Measurements from ENCODE around the gene SBF2.

The SBF2 gene

GRCh38 chr11:9790703-9791102 lies 503.3 kb downstream of the SBF2 start:
- no peaks in the 10 kb centered on the region for H3K27me3 ChIP-seq (replicated peaks; ENCODE audit: insufficient read depth, low read length)
- H3K9me2 ChIP-seq (replicated peaks; ENCODE audit: insufficient read depth, low read length): no peaks in the 10 kb centered on the region
- H3K36me3 ChIP-seq (replicated peaks; ENCODE audit: insufficient read depth, low read length): no peaks in the 10 kb centered on the region
- H3K9ac ChIP-seq (ENCODE audit: low read length): no peak overlapping the region
- H2AFZ ChIP-seq (ENCODE audit: low read length): no peak overlapping the region
- no peaks in the 10 kb centered on the region for H4K20me1 ChIP-seq (ENCODE audit: insufficient read depth, low read length)
- H3K27ac ChIP-seq (ENCODE audit: low read length): no peak overlapping the region
- no peaks in the 10 kb centered on the region for H3K9me3 ChIP-seq (replicated peaks; ENCODE audit: insufficient read depth, low read length)
- TF ChIP-seq, protein P1, sequence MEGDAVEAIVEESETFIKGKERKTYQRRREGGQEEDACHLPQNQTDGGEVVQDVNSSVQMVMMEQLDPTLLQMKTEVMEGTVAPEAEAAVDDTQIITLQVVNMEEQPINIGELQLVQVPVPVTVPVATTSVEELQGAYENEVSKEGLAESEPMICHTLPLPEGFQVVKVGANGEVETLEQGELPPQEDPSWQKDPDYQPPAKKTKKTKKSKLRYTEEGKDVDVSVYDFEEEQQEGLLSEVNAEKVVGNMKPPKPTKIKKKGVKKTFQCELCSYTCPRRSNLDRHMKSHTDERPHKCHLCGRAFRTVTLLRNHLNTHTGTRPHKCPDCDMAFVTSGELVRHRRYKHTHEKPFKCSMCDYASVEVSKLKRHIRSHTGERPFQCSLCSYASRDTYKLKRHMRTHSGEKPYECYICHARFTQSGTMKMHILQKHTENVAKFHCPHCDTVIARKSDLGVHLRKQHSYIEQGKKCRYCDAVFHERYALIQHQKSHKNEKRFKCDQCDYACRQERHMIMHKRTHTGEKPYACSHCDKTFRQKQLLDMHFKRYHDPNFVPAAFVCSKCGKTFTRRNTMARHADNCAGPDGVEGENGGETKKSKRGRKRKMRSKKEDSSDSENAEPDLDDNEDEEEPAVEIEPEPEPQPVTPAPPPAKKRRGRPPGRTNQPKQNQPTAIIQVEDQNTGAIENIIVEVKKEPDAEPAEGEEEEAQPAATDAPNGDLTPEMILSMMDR (IDR thresholded peaks at IDR 0.05; ENCODE audit: low read length): no peak
- TF ChIP-seq EZH2 (optimal IDR thresholded peaks at IDR 0.05; ENCODE audit: low read depth, low read length) (no peak), EZH2phosphoT487 (IDR thresholded peaks at IDR 0.05; ENCODE audit: low read length) (no peak)
- H3K4me2 ChIP-seq (ENCODE audit: low read depth, low read length): no peak overlapping the region
- no peaks in the 10 kb centered on the region for H3K79me2 ChIP-seq (ENCODE audit: low read length)
- H3F3A ChIP-seq (ENCODE audit: insufficient read depth, low read length): no peaks in the 10 kb centered on the region
- no peaks in the 10 kb centered on the region for H3K4me1 ChIP-seq (ENCODE audit: low read length)
- no peak for DNase-seq
- no peak overlapping the region for H3K4me3 ChIP-seq (ENCODE audit: low read length)

GRCh38 chr11:9789910-9790309 lies 504.1 kb downstream of the SBF2 start:
- TF ChIP-seq, protein P1 (IDR thresholded peaks at IDR 0.05; ENCODE audit: low read length): no peak
- TF ChIP-seq EZH2phosphoT487 (IDR thresholded peaks at IDR 0.05; ENCODE audit: low read length) (no peak), EZH2 (optimal IDR thresholded peaks at IDR 0.05; ENCODE audit: low read depth, low read length) (no peak)
- H3K9ac ChIP-seq (ENCODE audit: low read length): no peak overlapping the region
- no peak for DNase-seq
- no peaks in the 10 kb centered on the region for H3K27me3 ChIP-seq (replicated peaks; ENCODE audit: insufficient read depth, low read length)
- no peaks in the 10 kb centered on the region for H3K9me3 ChIP-seq (replicated peaks; ENCODE audit: insufficient read depth, low read length)
- no peaks in the 10 kb centered on the region for H3K4me1 ChIP-seq (ENCODE audit: low read length)
- H3K79me2 ChIP-seq (ENCODE audit: low read length): no peaks in the 10 kb centered on the region
- no peaks in the 10 kb centered on the region for H3K9me2 ChIP-seq (replicated peaks; ENCODE audit: insufficient read depth, low read length)
- no peaks in the 10 kb centered on the region for H3K36me3 ChIP-seq (replicated peaks; ENCODE audit: insufficient read depth, low read length)
- no peaks in the 10 kb centered on the region for H4K20me1 ChIP-seq (ENCODE audit: insufficient read depth, low read length)
- H3K27ac ChIP-seq (ENCODE audit: low read length): no peak overlapping the region
- no peak overlapping the region for H2AFZ ChIP-seq (ENCODE audit: low read length)
- no peak overlapping the region for H3K4me2 ChIP-seq (ENCODE audit: low read depth, low read length)
- H3F3A ChIP-seq (ENCODE audit: insufficient read depth, low read length): no peaks in the 10 kb centered on the region
- no peak overlapping the region for H3K4me3 ChIP-seq (ENCODE audit: low read length)

GRCh38 chr11:9787981-9788521 lies 506.0 kb downstream of the SBF2 start:
- H3K4me3 ChIP-seq (ENCODE audit: low read length): no peak overlapping the region
- H3K9me3 ChIP-seq (replicated peaks; ENCODE audit: insufficient read depth, low read length): no peaks in the 10 kb centered on the region
- H3K36me3 ChIP-seq (replicated peaks; ENCODE audit: insufficient read depth, low read length): no peaks in the 10 kb centered on the region
- H3K4me1 ChIP-seq (ENCODE audit: low read length): no peaks in the 10 kb centered on the region
- TF ChIP-seq EZH2 (optimal IDR thresholded peaks at IDR 0.05; ENCODE audit: low read depth, low read length): no peak
- no peak for TF ChIP-seq EZH2phosphoT487 (IDR thresholded peaks at IDR 0.05; ENCODE audit: low read length)
- TF ChIP-seq, protein P1 (IDR thresholded peaks at IDR 0.05; ENCODE audit: low read length): no peak
- H3K79me2 ChIP-seq (ENCODE audit: low read length): no peaks in the 10 kb centered on the region
- no peak overlapping the region for H3K9ac ChIP-seq (ENCODE audit: low read length)
- no peaks in the 10 kb centered on the region for H3F3A ChIP-seq (ENCODE audit: insufficient read depth, low read length)
- H4K20me1 ChIP-seq (ENCODE audit: insufficient read depth, low read length): no peaks in the 10 kb centered on the region
- H3K9me2 ChIP-seq (replicated peaks; ENCODE audit: insufficient read depth, low read length): no peaks in the 10 kb centered on the region
- no peak for DNase-seq
- H3K4me2 ChIP-seq (ENCODE audit: low read depth, low read length): no peak overlapping the region
- H3K27ac ChIP-seq (ENCODE audit: low read length): no peak overlapping the region
- no peaks in the 10 kb centered on the region for H3K27me3 ChIP-seq (replicated peaks; ENCODE audit: insufficient read depth, low read length)
- no peak overlapping the region for H2AFZ ChIP-seq (ENCODE audit: low read length)
